ENCODE measurements around the gene ANTXR1.
"Not testable (repeated sequence)": the region's sequence is repeated elsewhere in the genome, so short reads cannot be mapped to it uniquely, and the experiment has no call there.

The ANTXR1 gene

DNA sequence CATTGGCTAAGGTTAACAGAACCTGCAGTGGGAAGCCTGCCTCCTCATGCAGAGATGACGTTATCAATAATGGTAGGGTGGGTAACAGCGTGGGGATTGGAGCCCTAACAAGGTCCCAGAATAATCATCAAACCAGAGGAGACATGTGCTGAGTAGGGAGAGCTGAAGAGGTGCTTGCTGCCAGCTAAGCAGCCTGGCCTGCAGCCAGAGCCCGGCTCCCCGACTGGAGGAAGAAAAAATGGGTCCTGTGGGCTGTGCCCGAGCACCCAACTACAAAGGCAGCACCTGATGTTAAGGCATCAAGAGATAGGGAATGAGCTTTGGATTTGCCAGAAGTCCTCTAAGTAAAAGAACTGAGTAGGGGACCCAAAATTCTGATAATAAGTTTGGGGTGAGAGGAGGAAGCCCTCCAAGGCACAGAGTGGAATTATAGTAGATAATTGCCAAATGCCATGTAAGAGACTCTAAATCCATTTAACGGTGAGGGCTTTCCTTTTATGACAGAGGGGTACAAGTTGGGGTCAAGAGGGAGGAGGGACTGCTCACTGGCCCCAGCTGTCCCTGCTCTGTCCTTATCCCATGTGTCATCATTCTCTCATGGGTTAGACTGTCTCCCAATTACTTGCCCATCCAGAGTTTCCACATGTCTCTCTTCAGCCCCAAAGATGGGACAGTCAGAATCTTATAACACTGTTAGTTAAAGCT, 156.1 kb downstream of the ANTXR1 start:
- DNase-seq: no peak

DNA sequence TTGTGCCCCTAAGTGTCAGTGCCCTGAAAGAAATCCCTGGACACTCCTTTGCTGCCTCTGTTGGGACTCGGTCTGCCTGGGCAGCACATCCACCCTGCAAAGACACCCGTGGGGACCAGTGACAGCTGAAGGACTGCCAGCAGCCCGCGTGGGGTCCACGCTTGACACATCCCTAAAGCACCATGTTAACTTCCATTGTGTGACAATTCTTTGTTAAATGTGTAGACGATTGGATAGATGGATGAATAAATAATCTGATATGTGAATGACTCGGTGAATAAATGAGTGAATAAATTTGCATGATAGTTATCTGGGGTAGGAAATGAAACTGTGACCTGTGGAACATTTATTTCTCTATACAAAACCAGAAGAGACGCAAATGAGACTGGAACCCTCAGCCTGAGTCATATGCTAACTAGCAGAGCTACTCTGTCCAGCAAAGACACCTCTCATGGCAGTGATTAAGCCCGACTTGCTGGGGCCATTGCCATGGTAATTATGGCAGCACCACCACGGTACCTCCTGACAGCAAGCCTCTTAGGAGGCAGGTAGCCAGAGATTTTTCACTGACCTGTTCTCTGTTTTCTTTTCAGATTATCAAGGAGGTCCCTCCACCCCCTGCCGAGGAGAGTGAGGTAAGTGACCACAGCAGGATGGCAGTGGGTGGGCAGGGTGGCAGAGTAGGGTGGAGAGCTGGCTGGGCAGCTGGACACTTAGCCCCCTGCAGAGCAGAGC, 156.8 kb downstream of the ANTXR1 start:
- no peak for DNase-seq

DNA sequence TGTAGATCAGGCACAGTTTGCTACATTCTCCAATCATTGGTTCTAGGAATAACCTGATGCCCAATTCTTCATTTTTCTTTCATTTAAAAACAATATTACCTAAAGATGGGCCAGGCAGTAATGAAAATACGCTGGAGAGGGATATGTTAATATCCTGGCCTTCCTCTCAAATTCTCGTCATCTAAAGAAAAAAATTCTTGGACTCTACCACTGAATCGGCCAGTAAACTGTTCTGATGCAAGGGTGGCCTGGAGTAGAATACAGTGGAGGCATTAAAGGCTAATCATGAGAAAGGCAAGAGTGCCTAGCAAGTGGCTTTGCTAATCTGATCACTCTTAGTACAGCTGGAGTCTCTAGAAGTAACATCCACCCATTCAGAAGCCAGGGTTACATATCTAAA, 157.7 kb downstream of the ANTXR1 start:
- DNase-seq: no peak

DNA sequence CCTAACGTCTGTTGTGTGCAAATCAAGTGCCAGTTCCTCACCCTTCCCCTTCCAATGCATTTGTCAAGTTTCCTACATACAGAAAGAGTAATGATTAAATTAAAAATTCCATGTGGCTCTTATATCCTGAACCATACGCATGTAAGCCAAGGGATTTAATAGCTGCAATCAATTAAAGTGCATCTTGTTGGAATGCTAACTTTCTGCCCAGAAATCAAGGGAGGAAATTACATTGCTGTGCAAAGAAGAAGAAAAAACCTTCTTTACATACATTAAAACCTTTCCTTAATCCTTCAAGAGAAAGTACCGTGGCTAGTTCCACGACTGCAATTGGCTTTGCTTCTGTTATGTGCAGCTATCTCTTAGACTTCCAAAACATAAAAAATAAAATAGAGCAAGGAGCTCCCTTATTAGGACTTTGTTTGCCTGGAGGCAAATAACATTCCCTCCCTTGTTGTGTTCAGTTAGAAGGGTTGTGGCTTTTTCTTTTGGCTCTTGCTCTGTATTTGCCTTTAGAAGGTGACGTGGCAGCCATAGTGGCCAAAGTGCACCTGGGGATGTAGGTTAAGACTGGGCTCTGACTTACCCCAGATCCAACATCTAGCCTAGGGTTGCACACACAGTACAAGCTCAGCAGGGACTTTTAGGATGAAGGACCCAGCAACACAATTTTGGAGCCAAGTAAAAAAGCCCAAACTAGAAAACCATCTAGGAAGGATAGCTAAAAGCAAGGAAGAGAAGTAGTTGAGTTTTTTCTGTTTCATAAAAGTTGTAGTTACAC, 158.3 kb downstream of the ANTXR1 start:
- no peak for DNase-seq

DNA sequence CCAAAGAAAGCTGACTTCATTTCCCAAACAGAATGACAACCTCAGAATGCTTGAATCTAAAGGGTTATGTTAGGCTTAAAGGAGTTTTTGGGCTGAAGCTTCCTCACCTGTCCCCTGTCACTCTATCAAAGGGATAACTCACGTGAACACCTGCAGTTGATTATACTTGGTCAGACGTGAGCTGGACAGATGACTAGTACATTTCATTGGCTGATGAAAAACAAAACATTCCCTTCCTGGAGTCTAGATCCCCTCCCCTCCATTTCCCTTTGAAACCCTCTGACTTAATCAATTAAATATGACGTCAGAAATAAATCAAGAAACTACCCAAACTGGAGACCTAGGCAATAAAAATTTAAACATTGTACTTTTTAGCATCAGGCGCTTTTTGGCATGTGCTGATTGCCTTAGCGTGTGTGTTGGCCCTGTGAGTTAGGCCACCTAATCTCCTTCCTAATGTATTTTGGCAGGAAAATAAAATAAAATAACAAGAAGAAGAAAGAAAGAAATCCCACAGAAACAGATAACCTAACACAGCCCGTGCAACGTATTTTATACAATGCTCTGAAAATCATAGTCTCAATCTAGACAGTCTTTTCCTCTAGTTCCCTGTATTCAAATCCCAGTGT, 159.0 kb downstream of the ANTXR1 start:
- DNase-seq: no peak

DNA sequence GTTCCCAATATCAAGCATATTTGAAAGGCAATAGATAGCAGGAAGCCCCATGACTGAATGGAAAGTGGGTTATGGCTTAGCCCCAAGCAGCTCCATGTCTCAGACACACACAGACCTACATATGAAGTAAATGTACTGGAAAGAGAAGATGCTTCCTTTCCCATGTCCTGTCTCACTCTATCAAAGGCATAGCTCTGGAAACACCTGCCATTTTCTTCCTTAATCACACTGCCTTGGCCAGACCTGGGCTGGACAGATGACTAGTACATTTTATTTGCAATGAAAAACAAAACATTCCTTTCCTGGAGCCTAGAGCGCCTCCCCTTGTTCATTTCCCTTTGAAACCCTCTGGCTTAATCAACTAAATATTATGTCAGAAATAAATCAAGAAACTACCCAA, 160.7 kb downstream of the ANTXR1 start:
- no peak for DNase-seq

DNA sequence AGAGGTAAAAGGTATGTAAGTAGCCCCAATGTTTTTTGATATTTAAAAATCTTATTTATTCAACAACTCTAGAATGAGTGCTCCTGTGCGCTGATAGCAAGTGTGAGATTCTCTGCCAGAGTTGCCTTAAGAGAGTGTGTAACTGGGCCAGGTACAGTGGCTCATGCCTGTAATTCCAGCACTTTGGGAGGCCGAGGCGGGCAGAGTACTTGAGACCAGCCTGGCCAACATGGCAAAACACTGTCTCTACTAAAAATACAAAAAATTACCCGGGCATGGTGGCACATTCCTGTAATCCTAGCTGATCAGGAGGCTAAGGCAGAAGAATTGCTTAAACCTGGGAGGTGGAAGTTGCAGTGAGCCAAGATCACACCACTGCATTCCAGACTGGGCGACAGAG, 161.2 kb downstream of the ANTXR1 start:
- not testable (repeated sequence) for DNase-seq

DNA sequence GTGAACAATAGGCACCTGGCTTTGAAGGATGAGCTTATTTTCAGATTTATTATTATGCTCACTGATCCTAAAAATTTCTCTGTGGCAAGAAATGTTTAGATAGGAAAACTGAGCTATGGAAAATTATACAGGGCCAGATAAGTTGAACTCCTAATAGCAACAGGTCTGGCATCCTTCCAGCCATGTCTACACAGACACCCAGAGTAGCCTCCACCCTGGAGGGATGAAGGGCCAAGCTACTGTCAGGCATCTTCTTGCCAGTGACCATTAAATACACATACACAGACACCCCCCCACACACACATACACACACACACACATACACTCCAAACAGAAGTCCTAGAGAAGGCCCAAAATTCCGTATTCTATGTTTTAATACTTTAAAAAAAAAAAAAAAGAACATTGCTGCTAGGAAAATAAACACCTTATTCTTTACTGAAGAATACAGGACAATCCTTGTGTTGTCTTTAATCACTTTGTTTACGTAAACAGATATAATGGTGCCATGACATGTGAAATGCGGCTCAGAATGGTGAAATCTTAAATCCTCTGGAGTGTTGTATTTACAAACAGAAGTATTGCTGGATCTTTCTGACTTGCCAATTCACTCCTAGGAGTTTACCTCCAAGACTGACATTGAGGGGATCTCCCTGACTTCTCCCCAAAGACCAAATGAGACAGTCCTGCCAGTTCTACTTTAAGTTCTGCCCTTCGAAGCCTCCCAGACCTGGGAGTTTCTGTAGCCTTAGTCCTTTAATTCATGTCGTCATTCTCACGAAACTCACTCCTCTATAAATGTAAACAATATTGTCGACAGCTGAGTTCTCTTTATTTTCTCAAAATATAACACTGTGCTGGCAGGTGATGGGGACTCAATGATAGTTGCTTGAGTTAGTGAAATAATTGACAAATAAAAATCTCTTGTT, 163.1 kb downstream of the ANTXR1 start:
- DNase-seq: no peak

DNA sequence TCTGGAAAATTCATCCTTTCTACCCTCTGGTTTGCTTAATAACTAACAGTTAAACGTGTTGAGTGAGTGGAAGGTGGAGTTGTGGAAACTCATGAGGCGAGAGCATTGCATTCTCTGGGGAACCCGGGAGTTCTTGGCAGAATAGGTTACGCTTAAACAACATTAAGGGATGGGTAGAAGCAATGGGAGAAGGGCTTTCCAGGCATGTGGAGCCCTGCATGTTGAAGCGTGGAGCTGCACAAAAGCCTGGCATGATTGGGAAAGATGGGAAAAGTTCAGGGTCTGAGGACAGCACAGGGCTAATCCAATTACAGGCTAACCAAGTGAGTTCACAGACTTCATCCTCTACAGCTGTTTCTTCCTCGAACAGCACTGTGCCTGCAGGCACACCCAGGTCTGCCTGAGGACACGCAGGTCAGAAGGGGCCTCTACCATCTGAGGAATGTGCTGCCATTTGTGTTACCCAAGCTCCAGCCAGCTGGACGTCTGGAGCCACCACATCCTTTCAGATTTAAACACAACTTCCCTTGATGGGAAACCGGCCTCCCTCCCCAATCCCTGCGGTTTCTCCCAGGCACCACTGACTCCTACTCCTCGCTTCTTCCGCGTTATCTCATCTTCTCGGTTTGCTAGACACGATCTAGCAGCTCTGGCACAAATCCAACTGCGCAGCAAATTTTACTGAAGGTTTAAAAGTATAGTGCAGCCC, 164.2 kb downstream of the ANTXR1 start:
- no peak for DNase-seq

DNA sequence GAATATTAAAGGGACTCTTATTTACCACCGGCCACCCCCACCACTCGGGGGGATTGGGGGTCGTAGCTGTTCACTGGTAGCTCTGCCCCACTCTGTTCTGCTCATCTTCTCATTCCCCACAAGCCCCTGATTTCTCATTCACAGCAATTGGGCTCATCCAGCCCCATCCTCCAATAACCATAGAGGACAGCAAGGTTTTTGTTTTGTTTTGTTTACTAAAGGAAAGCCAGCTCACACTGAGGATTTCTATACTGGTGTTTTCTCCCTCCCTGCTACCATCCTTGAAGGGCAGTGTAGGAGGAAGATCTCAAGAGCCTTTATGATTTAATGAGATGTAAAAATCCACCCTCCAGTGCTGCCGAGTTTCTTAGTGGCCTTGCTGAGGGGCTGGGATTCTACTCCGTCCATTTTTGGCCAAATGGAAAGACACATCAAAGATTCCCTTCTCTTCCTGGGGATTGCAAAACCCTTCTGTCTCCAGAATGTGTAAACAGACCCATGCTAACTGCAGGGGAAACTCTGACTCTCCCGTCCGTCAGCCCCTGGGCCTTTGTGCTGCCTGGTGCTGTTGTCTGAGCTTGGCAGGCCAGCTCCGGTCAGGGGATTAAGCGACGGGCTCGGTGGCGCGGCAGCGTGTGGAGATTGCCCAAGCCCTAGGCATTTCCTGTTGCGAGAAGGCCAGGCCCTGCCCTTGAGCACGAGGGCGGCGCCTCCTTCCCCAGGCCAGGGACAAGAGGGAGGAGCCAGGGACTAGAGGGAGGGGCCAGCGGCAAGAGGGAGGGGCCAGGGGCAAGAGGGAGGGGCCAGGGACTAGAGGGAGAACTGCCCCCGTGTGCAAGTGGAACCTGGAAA, 165.0 kb downstream of the ANTXR1 start:
- no peak for DNase-seq

DNA sequence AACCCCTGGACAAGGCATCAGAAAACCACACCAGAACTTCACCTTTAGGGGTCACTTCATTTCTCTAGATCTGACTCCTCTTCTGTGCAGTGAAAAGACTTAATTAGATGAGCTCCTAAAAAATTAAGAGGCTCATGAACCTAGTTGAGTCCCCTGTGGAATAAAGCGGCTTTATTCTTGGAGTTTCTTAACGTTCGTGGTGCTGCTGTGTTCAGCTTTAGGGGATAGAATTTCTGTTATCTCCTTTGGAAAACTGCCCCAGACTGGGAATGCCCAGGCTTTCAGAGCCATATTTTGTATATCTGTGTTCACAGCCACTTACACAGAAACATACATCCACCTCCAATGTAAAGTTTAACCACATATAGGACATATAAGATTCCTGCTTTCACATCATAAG, 165.8 kb downstream of the ANTXR1 start:
- DNase-seq: no peak

DNA sequence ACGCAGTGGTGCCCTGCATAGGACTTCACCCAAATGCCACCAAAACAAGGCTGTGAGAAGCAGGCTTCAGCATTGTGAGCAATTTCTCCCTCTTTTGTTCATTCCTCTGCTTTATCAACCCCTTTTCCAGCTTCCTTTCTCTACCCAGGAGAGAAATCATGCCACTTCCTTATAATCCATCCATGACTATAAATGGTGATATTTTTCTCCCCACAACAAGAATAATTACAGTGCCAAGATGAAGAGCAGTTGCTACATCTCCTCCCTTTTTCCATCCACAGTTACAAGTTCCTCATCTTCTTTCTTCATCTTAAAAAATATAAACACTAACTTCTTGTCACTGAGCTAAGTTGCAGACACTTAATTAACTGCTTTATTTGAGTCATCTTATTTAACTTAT, 167.2 kb downstream of the ANTXR1 start:
- no peak for DNase-seq

DNA sequence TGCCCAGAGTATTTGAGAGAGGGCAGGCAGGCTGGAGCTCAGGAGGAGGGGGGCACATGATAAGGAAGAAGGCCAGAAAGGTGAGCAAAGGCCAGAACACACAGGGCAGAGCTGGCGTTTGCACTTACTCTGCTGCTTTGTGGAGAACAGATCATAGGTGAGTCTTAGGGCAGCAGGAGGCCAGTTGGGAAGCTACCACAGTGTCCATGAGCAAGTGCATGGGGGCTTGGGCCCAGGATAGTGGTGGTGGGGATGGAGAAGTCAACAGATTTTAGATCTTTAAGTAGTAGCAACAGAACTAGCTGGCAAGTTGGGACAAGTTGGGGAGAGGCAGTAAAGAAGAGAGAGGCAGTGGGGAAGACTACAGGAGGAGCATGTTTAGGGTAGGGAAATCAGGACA, 168.0 kb downstream of the ANTXR1 start:
- DNase-seq: no peak

DNA sequence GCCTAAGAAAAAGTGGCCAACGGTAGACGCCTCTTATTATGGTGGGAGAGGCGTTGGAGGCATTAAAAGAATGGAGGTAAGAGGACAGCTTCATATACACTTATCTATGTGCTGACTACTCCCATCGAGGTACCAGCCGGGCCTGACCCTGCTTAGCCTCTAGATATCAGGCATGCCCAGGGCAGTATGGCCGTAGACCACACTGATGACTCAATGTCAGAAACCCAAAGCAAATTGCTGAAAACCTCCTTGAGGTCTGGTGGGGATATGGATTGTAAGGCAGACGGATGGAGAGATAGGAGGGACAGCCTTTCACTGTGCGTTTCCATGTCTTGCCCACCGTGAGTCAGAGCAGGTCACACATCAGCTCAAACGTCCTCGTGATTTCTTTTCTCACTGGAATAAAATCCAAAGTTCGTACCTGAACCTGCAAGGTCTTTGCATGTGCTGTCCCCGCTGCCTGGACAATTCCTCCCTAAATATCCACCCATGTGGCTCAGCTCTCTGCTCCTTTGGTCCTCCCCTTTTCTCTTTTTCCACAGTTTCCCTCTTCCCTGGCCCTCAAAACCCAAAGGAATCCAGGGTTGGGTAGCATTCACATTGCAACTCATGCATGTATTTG, 168.9 kb downstream of the ANTXR1 start:
- no peak for DNase-seq

DNA sequence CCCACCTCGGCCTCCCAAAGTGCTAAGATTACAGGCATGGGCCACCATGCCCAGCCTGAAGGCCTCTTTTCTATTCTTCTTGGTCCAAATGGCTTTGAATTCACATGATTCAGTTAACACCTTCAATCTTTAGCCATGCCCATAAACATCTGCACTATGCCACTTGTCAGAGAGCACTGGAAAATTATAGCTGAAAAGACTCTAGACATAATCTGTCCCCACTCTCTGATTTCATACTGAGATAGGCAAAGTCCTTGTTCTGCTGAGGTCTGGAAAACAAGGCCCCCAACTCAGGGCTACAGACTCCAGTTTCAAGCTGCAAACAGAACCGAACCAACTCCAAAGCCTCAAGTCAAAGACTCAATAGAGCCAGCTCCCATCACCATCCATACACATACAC, 170.7 kb downstream of the ANTXR1 start:
- DNase-seq: no peak

DNA sequence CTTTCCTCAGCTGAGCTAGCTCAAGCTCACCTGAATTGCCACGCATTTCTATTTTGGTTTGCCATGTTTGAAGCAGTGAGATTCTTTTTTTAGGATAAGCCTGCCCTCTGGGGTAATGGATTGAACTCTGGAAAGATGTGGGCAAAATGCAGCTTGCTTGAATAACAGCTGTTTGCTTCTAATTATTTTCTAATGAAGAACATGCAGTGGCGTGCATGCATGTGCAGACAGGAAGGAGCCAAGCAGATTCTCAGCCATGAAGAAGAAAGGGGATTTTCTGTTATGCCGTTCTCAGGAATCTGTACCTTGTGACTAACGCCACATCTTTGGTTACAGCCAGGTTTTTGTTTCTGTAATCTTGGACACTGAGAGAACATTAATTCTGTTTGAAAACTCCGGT, 171.2 kb downstream of the ANTXR1 start:
- DNase-seq: no peak

DNA sequence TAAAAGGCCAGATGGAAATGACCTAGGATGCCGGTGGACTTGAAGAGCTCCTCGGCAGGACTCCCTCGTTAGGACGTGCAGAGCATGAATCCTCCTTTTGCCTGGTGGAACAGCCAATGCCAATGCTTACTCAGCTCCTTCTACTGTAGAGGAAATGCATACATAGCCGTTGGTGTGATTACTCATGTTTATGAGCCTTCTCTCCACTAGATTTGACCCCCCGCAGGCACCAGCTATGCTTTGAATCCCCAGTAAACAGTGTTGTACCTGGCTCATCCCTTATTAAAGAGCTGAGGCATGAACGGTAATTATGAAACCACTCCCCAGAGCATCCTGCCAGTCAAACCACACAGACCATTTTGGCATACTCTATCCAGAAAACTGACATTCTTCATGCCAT, 172.8 kb downstream of the ANTXR1 start:
- DNase-seq: no peak

DNA sequence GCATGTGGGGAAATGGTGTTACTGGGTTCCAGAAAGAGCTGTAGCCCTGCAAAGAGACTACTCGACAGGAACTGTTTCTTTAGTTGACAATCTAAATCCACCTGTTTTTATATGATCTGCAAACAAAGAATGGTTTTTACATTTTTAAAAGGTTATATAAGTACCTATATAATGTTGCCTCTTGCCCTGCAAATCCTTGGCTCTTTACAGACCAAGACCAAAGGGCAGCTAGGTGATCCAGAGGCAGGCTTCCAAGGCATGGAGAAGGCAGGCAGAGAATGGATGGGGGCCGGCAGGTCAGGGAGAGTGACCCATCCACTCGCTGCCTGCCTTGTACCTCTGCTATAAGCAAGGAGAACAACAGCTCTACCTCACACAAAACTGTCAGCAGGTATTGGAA, 173.6 kb downstream of the ANTXR1 start:
- no peak for DNase-seq

DNA sequence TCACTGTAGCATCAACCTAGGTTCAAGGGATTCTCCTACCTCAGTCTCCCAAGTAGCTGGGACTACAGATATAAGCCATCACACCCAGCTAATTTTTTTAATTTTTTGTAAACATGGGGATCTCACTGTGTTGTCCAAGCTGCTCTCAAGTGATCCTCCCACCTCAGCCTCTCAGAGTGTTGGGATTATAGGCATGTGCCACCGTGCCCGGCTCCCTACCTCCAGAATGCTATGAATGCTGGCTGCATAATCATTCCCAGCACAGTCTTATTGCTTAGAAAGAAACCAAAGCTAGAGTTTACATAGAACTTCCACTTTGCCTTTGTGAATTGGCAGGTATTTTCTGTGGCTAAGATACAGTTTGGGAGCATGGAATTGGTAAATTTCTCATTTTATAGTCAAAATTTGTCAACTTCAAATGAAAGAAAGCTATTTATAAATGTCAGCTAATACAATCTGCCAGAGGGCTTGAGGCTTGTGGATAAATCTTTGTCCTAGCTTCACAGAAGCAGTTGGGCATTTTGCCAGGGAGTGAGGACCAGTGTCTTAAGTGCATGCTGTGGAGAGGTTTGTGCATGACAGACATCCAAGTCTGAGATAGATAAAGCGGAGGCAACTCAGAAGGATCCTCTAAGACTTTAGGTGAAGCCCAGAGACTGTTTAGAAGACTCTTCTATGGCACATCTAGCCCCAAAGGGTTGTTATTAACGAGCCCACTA, 175.4 kb downstream of the ANTXR1 start:
- DNase-seq: no peak
